Colon (tissue), 2 donors: ENCODE results near the gene CARMIL1.

ENCODE experiments used
- FAIRE-seq: peaks from 2 replicates; lab custom pipeline; 2012; peaks lifted over from hg19 to GRCh38; lab: Jason Lieb, UNC
- donor health status: control.
- donor health status: control.

The CARMIL1 gene

GRCh38 chr6:25336996-25337395 is 57.8 kb downstream of the CARMIL1 start:
- FAIRE-seq: no peak

GRCh38 chr6:25337431-25337830 is 58.3 kb downstream of the CARMIL1 start:
- no peak for FAIRE-seq

- FAIRE-seq: no peak
Measured at GRCh38 chr6:25340431-25341202, 61.4 kb downstream of the CARMIL1 start.

- peak; percentile 14 for FAIRE-seq
Measured at GRCh38 chr6:25341203-25341552, 62.0 kb downstream of the CARMIL1 start.

GRCh38 chr6:25341923-25342619 is 62.9 kb downstream of the CARMIL1 start:
- no peak for FAIRE-seq

- FAIRE-seq: no peak
Measured at GRCh38 chr6:25342802-25343201, 63.6 kb downstream of the CARMIL1 start.

GRCh38 chr6:25343984-25344383 is 64.8 kb downstream of the CARMIL1 start:
- FAIRE-seq: no peak

- FAIRE-seq: no peak
Measured at GRCh38 chr6:25344827-25345226, 65.7 kb downstream of the CARMIL1 start.

GRCh38 chr6:25346064-25346463 is 66.9 kb downstream of the CARMIL1 start:
- FAIRE-seq: no peak

- FAIRE-seq: no peak
Measured at GRCh38 chr6:25350573-25350972, 71.4 kb downstream of the CARMIL1 start.

- no peak for FAIRE-seq
Measured at GRCh38 chr6:25351485-25351884, 72.3 kb downstream of the CARMIL1 start.

- no peak for FAIRE-seq
Measured at GRCh38 chr6:25352285-25352684, 73.1 kb downstream of the CARMIL1 start.

- no peak for FAIRE-seq
Measured at GRCh38 chr6:25354078-25354932, 75.1 kb downstream of the CARMIL1 start.

GRCh38 chr6:25359191-25359861 is 80.2 kb downstream of the CARMIL1 start:
- no peak for FAIRE-seq

GRCh38 chr6:25359891-25360290 is 80.7 kb downstream of the CARMIL1 start:
- no peak for FAIRE-seq

GRCh38 chr6:25360621-25361020 is 81.4 kb downstream of the CARMIL1 start:
- FAIRE-seq: no peak

GRCh38 chr6:25363427-25363826 is 84.3 kb downstream of the CARMIL1 start:
- FAIRE-seq: no peak

GRCh38 chr6:25365154-25365553 is 86.0 kb downstream of the CARMIL1 start:
- no peak for FAIRE-seq

- FAIRE-seq: no peak
Measured at GRCh38 chr6:25366903-25367545, 87.8 kb downstream of the CARMIL1 start.

GRCh38 chr6:25369036-25369432 is 89.9 kb downstream of the CARMIL1 start:
- no peak for FAIRE-seq

GRCh38 chr6:25369433-25370177 is 90.4 kb downstream of the CARMIL1 start:
- no peak for FAIRE-seq
